CD4-positive, alpha-beta T cell (primary cell): ENCODE results near the gene PDCD10. TPM values are rescaled to one million over a fixed set of nuclear protein-coding genes. Genes with fewer than 3 reads are reported as not detected.

Source experiments
- ATAC-seq: fragments of 200-7000 bp; cut with Tn5 transposase; one replicate; pipeline ENCODE4 v1.10.0; 2022; ENCODE audit warnings: mild to moderate bottlenecking; ENCODE audit not compliant: poor library complexity
- CTCF ChIA-PET: fragments of 350-600 bp; sonication (Branson Sonifier 250); formaldehyde crosslinking; loops from one replicate; lab custom pipeline; 2021; ENCODE audit warnings: antibody characterized with exemption, inconsistent platforms; lab: Charles Lee
- POLR2A ChIA-PET: fragments of 350-600 bp; sonication (Branson Sonifier 250); formaldehyde crosslinking; loops from one replicate; lab custom pipeline; 2021; ENCODE audit warnings: antibody characterized with exemption, inconsistent platforms; lab: Charles Lee
- DNase-seq, 14 experiments: peaks; one replicate each; pipeline ENCODE4 v3.0.0-alpha.2; 2013 to 2020; ENCODE audit warnings: mixed read lengths in 2 of 14
- H3K27ac ChIP-seq, 2 donors: one replicate each; pipeline versions ENCODE4 v1.5.1 to v1.7.0; 2013; ENCODE audit warnings: low read length in 2 of 2, low read depth in 1 of 2, mild to moderate bottlenecking in 1 of 2
- H3K27me3 ChIP-seq, 2 experiments: 1 replicate in 1 of 2; 2 replicates in 1 of 2; pipeline versions ENCODE4 v1.6.1 to v1.7.0; 2013; ENCODE audit warnings: low read length in 2 of 2, control low read depth in 1 of 2, mild to moderate bottlenecking in 1 of 2, moderate library complexity in 1 of 2; ENCODE audit not compliant: insufficient read depth in 2 of 2, control insufficient read depth in 1 of 2
- H3K36me3 ChIP-seq: one replicate; pipeline ENCODE4 v1.6.1; 2013; ENCODE audit warnings: low read length, control low read depth; ENCODE audit not compliant: insufficient read depth
- H3K4me1 ChIP-seq: one replicate; pipeline ENCODE4 v1.6.1; 2013; ENCODE audit warnings: low read length, control low read depth; ENCODE audit not compliant: insufficient read depth
- H3K4me3 ChIP-seq: one replicate; pipeline ENCODE4 v1.5.1; 2013; ENCODE audit warnings: mild to moderate bottlenecking, low read length, moderate library complexity
- H3K9me3 ChIP-seq, 2 experiments: 1 replicate in 1 of 2; 2 replicates in 1 of 2; pipeline versions ENCODE4 v1.6.1 to v1.7.0; 2013; ENCODE audit warnings: low read length in 2 of 2, mild to moderate bottlenecking in 2 of 2, control low read depth in 1 of 2, moderate library complexity in 1 of 2; ENCODE audit not compliant: control insufficient read depth in 1 of 2, insufficient read depth in 1 of 2
- H3K27ac Mint-ChIP-seq: one replicate; pipeline ENCODE4 v1.8.0; 2020; ENCODE audit warnings: mixed read lengths
- H3K27me3 Mint-ChIP-seq: one replicate; pipeline ENCODE4 v1.8.0; 2021; ENCODE audit warnings: mixed read lengths
- H3K36me3 Mint-ChIP-seq: one replicate; pipeline ENCODE4 v1.8.0; 2021; ENCODE audit warnings: low read depth, mixed read lengths
- H3K4me1 Mint-ChIP-seq: one replicate; pipeline ENCODE4 v1.8.0; 2021; ENCODE audit warnings: low read depth, mixed read lengths
- H3K4me3 Mint-ChIP-seq: one replicate; pipeline ENCODE4 v1.8.0; 2020; ENCODE audit warnings: mild to moderate bottlenecking, mixed read lengths
- H3K9me3 Mint-ChIP-seq: one replicate; pipeline ENCODE4 v1.8.0; 2020; ENCODE audit warnings: mixed read lengths
- intact Hi-C, 2 experiments: fragments of 100-400 bp; cut with DNase I in 1 of 2; cut with micrococcal nuclease in 1 of 2; formaldehyde crosslinking; loops; one replicate each; pipeline versions ENCODE4 v1.15.1 to v1.9.0; 2023 to 2025; cut with DNase I, micrococcal nuclease
- total RNA-seq, 174 experiments: library from RNA in 2 of 174; stranded (reverse) in 2 of 174; gene quantifications; one replicate each; pipeline ENCODE4 v1.2.3 and lab custom pipeline; 2021 to 2026
- TF ChIP-seq, protein P1 (sequence below): fragments of 200-600 bp; IDR thresholded peaks from one replicate; pipeline ENCODE4 v1.8.0; 2022; ENCODE audit warnings: antibody characterized with exemption, mild to moderate bottlenecking

The PDCD10 gene
- total RNA-seq, 2 experiments from 2014 or later: 19.0 to 22.8 TPM

- H3K36me3 ChIP-seq: no peaks in the 10 kb centered on the region
- TF ChIP-seq, protein P1, sequence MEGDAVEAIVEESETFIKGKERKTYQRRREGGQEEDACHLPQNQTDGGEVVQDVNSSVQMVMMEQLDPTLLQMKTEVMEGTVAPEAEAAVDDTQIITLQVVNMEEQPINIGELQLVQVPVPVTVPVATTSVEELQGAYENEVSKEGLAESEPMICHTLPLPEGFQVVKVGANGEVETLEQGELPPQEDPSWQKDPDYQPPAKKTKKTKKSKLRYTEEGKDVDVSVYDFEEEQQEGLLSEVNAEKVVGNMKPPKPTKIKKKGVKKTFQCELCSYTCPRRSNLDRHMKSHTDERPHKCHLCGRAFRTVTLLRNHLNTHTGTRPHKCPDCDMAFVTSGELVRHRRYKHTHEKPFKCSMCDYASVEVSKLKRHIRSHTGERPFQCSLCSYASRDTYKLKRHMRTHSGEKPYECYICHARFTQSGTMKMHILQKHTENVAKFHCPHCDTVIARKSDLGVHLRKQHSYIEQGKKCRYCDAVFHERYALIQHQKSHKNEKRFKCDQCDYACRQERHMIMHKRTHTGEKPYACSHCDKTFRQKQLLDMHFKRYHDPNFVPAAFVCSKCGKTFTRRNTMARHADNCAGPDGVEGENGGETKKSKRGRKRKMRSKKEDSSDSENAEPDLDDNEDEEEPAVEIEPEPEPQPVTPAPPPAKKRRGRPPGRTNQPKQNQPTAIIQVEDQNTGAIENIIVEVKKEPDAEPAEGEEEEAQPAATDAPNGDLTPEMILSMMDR: no peak
- H3K27ac ChIP-seq: no peak overlapping the region
- POLR2A ChIA-PET: no interaction called here
- no peak overlapping the region for H3K27ac Mint-ChIP-seq
- ATAC-seq (no peak), DNase-seq (no peak)
- H3K4me1 ChIP-seq: no peaks in the 10 kb centered on the region
- H3K9me3 ChIP-seq: no peaks in the 10 kb centered on the region
- H3K4me3 ChIP-seq: no peak overlapping the region
- no peaks in the 10 kb centered on the region for H3K4me1 Mint-ChIP-seq
- intact Hi-C loops: no loop called here
- CTCF ChIA-PET: no interaction called here
- H3K4me3 Mint-ChIP-seq: no peak overlapping the region
- no peaks in the 10 kb centered on the region for H3K9me3 Mint-ChIP-seq
- H3K36me3 Mint-ChIP-seq: no peaks in the 10 kb centered on the region
- peaks cover 10% of the 10 kb centered on the region for H3K27me3 Mint-ChIP-seq
- H3K27me3 ChIP-seq: peaks cover 0 to 4% of the 10 kb centered on the region in 2 experiments
Measured at GRCh38 chr3:167656821-167657220, 77.9 kb downstream of the PDCD10 start.

DNA sequence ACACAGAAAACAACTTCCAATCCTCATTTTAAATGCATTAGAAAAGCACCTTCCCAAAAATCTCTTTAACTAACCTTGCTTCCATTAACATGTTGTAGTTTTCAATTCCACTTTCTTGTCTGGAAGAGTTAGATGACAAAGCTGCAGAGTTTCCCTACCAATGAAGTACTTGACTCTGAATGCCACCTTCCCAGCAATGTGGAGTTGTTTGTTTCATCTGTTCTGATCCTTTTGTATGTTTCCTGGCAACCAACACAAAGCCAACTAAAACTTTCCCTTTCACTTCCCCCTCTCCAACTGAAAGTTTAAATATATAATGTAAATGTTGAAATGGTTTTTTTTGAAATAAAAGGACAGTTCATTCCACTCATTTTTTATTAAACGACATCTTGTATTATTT, 80.9 kb downstream of the PDCD10 start, which contains the start of gene WDR49:
TSS of gene WDR49 (minus strand) at position 183 of the 400 bp plus-strand sequence. CDS start 517 bp downstream, outside the sequence.
- H3K36me3 ChIP-seq: no peaks in the 10 kb centered on the region
- DNase-seq (peak in 3 of 14 experiments; percentile 5 to 22 (median 14)), ATAC-seq (no peak)
- Mint-ChIP-seq H3K36me3 (no peaks in the 10 kb centered on the region), H3K9me3 (no peaks in the 10 kb centered on the region), H3K27me3 (peaks cover 5% of the 10 kb centered on the region), H3K4me3 (no peak within 1 kb of the TSS), H3K27ac (no peak within 1 kb of the TSS), H3K4me1 (peaks cover 9% of the 10 kb centered on the region)
- TF ChIP-seq, protein P1: no peak
- POLR2A ChIA-PET: no interaction called here
- intact Hi-C loops: no loop called here
- no peak within 1 kb of the TSS for H3K4me3 ChIP-seq
- H3K4me1 ChIP-seq: no peaks in the 10 kb centered on the region
- no peaks in the 10 kb centered on the region for H3K9me3 ChIP-seq
- no peak within 1 kb of the TSS for H3K27ac ChIP-seq
- CTCF ChIA-PET: no interaction called here
- peaks cover 0 to 4% of the 10 kb centered on the region in 2 experiments for H3K27me3 ChIP-seq

GRCh38 chr3:167653155-167653554, 81.5 kb downstream of the PDCD10 start:
- Histone ChIP-seq H3K27ac (no peak overlapping the region), H3K9me3 (no peaks in the 10 kb centered on the region), H3K36me3 (no peaks in the 10 kb centered on the region), H3K4me3 (no peak overlapping the region), H3K4me1 (no peaks in the 10 kb centered on the region), H3K27me3 (peaks cover 0 to 4% of the 10 kb centered on the region in 2 experiments)
- no peaks in the 10 kb centered on the region for H3K9me3 Mint-ChIP-seq
- ChIA-PET POLR2A (no interaction called here), CTCF (no interaction called here)
- no peak overlapping the region for H3K27ac Mint-ChIP-seq
- no peak overlapping the region for H3K4me3 Mint-ChIP-seq
- intact Hi-C loops: no loop called here
- H3K36me3 Mint-ChIP-seq: no peaks in the 10 kb centered on the region
- TF ChIP-seq, protein P1: no peak
- ATAC-seq (no peak), DNase-seq (no peak)
- peaks cover 9% of the 10 kb centered on the region for H3K4me1 Mint-ChIP-seq
- H3K27me3 Mint-ChIP-seq: peaks cover 5% of the 10 kb centered on the region
